ENCODE measurements around the gene UNC93A.
"Not testable (repeated sequence)": the region's sequence is repeated elsewhere in the genome, so short reads cannot be mapped to it uniquely, and the experiment has no call there.

UNC93A gene

DNA sequence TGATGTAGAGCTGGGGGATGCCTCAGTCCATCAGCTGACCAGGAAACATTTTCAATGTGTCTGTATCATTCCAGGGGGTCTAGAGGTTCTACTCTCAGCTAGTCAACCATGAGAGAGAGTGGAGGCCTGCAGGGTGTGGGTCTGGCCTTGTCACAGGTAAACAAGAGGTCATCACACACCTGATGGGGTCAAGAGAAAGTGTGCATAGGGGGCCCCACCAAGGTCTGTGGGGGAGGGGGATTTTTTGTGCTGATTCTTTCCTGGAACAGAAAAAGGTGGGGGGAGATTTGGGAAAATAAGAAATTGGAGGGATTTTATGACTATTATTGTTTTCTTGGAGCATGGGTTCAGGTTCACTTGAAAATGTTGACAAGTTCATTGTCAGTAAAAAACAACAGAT is 8.9 kb upstream of the UNC93A start:
- no peak for DNase-seq (ENCODE audit: low read depth)
- no peak overlapping the region for H3K4me3 ChIP-seq (ENCODE audit: low read depth, low read length)
- TF ChIP-seq, protein P1, sequence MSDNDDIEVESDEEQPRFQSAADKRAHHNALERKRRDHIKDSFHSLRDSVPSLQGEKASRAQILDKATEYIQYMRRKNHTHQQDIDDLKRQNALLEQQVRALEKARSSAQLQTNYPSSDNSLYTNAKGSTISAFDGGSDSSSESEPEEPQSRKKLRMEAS (IDR thresholded peaks at IDR 0.05; ENCODE audit: low read depth, low read length): no peak
- TF ChIP-seq MYC (IDR thresholded peaks at IDR 0.05; ENCODE audit: low read depth, low read length) (no peak), POLR2A (IDR thresholded peaks at IDR 0.05; ENCODE audit: extremely low read depth, insufficient read length) (no peak)
- TF ChIP-seq, protein P2, sequence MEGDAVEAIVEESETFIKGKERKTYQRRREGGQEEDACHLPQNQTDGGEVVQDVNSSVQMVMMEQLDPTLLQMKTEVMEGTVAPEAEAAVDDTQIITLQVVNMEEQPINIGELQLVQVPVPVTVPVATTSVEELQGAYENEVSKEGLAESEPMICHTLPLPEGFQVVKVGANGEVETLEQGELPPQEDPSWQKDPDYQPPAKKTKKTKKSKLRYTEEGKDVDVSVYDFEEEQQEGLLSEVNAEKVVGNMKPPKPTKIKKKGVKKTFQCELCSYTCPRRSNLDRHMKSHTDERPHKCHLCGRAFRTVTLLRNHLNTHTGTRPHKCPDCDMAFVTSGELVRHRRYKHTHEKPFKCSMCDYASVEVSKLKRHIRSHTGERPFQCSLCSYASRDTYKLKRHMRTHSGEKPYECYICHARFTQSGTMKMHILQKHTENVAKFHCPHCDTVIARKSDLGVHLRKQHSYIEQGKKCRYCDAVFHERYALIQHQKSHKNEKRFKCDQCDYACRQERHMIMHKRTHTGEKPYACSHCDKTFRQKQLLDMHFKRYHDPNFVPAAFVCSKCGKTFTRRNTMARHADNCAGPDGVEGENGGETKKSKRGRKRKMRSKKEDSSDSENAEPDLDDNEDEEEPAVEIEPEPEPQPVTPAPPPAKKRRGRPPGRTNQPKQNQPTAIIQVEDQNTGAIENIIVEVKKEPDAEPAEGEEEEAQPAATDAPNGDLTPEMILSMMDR (IDR thresholded peaks at IDR 0.05; ENCODE audit: low read depth, low read length): no peak

DNA sequence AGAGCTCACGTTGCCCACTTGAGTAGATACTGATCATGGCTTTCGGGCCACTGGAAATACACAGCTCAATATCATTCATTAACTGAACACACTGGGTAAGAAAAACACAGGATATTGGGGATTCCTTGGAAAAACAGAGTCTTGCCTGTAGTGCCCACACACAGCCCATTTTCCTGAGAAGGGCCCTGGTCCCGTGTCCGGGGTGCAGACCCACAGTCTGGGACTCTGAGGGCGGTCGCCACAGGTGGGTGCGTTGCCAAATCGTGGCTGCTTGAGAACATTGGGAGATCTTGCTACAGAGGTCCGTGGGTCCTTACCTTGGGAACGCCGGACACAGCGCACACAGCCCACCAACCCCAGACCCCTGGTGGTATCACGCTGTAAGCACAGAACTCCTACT is 6.5 kb upstream of the UNC93A start:
- H3K4me3 ChIP-seq (ENCODE audit: low read depth, low read length); DNase-seq (ENCODE audit: low read depth): not testable (repeated sequence)

DNA sequence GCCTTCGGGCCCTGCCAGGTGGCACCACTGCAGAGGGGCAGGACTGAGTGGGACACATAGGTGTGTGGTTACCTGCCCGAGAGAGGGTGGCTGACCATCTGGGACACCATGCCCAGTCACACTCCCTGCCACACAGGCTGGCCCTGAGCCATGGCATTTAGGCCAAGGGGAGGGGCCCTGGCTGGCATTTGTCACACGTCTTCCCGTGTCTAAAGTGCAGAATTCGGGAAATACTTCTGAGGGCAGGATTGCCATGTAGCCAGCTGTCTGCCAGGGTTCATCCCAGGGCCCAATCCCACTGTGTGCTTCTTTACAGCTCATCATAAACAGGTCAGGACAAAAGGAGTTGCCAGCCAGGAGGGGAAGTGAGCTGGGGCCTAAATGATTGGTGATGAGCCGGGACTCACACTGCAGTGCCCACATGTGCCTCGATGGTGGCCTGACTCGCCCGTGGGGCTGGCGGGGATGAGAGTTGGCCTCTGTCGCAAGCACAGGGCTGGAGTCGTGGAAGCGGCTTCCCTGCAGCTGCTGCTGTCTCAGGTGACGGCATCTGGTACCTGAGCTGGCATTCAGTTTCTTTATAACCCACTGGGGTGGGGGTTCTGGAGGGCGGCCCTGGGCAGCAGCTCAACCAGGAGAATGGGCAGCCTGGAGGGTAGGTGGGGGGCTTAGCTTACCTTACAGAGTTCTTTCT is 5.9 kb upstream of the UNC93A start:
- TF ChIP-seq, protein P2 (IDR thresholded peaks at IDR 0.05; ENCODE audit: low read depth, low read length): no peak
- TF ChIP-seq POLR2A (IDR thresholded peaks at IDR 0.05; ENCODE audit: extremely low read depth, insufficient read length) (no peak), MYC (IDR thresholded peaks at IDR 0.05; ENCODE audit: low read depth, low read length) (no peak)
- TF ChIP-seq, protein P1 (IDR thresholded peaks at IDR 0.05; ENCODE audit: low read depth, low read length): no peak
- DNase-seq (ENCODE audit: low read depth): no peak
- no peak overlapping the region for H3K4me3 ChIP-seq (ENCODE audit: low read depth, low read length)

DNA sequence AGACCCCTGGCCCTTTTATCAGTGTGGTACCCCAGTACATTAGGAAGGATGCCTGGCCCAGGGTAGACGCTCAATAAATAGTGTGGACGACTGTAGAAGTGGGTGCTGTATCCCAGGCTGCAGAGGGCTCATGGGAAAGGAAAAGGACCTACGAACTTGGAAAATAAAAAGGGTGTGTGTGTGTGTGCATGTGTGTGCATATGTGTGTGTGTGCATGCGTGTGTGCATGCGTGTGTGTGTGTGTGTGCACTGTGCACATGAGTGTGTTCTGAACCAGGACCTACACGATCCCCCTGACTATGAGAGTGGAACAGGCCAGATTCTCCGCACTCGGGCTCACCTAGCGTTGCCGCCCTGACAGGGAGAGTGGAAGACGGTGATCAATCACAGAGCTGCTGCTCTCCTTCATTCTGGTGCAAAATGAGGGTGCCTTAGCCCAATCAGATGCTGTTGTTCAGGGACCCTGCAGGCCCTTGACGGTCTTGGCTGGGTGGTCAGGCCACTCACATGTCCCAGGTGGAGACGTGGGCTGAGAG is 3.5 kb upstream of the UNC93A start:
- TF ChIP-seq MYC (IDR thresholded peaks at IDR 0.05; ENCODE audit: low read depth, low read length): no peak
- TF ChIP-seq, protein P1 (IDR thresholded peaks at IDR 0.05; ENCODE audit: low read depth, low read length): no peak
- TF ChIP-seq POLR2A (IDR thresholded peaks at IDR 0.05; ENCODE audit: extremely low read depth, insufficient read length): no peak
- TF ChIP-seq, protein P2 (IDR thresholded peaks at IDR 0.05; ENCODE audit: low read depth, low read length): no peak
- no peak overlapping the region for H3K4me3 ChIP-seq (ENCODE audit: low read depth, low read length)
- no peak for DNase-seq (ENCODE audit: low read depth)

DNA sequence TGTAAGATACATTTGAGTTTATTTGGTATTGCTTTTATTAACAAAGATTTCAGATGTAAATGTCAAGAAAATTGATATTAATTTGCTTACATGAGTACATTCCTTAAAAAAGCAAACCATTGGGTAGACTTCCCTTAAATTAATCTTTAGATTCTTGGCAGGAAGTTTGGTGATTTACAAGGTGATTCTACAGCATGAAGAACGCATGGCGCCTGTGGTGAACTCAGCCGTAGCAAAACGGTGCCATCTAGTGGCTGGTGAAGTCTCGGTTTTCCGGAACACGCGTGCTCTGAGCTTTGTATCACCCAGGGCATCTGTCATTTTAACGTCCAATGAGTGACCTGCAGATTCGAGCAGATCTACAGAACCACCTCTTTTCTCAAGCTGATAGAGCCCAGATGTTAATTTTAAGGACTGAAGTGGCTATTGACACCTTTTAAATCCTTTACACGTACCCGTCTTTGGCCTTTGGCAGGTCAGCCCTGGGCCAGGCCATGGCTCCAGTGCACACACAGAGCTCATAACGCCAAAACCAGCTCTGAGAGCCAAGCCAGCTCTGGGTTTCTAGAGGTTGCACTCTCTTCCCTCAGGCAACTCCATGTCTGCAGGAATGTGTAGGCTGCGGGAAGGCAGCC is 2.4 kb upstream of the UNC93A start:
- TF ChIP-seq, protein P2 (IDR thresholded peaks at IDR 0.05; ENCODE audit: low read depth, low read length): peak; percentile 41
- DNase-seq (ENCODE audit: low read depth): peak; percentile 49
- H3K4me3 ChIP-seq (ENCODE audit: low read depth, low read length): not testable (repeated sequence)

DNA sequence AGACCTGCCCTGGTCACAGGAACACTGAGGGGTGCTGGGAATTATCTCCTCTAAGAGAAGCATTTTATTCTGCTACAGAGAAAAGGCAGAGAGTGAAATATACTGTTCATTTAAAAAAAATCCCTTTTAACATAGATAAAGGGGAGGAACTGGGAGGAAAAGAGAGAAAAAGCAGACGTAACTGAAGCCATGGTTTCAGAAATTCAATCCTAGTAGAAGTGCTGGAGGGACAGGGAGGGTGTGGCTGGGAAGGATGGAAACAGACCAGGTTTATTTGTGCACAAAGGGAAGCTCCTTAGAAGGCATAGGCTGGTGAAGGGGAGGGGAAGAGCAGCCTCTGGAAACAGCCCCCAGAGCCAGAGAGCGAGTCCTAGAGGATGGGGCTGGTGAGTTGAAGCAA is 1.8 kb upstream of the UNC93A start:
- not testable (repeated sequence) for H3K4me3 ChIP-seq (ENCODE audit: low read depth, low read length); DNase-seq (ENCODE audit: low read depth)

DNA sequence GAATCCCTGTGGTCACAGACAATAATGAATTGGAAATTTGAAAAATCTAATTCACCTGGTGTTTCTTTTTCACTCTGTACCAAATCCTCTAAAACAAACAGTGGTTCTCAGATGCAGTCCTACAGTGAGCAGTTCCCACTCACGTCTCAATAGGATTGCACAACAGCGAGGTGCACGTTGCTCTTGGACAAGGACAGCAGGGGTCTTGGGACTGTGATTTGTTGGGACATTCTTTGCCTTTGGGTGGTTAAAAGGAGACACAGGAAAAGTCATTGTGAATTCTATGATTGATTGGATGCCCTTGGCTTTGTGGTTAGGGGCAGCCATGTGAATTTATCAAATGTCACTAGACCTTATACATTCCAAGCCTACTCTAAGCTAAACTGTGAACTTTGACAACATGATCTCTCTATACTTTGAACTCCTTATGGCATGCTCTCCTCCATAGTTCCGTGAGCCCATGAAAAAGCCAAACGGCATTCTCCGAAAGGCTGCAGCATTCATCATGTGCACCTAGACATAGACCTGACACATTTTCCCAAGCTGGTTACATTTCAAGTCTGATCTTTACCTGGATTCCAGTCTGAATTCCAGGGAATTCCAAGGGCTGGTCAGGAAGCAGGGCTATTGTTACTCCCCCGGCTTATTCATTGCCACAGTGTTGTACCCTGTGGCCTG is 647 bp downstream of the UNC93A start:
- no peak for DNase-seq (ENCODE audit: low read depth)
- no peak for TF ChIP-seq MYC (IDR thresholded peaks at IDR 0.05; ENCODE audit: low read depth, low read length)
- no peak overlapping the region for H3K4me3 ChIP-seq (ENCODE audit: low read depth, low read length)

Data from NB4 (cell line).